ENCODE measurements around the gene NLRC5. TPM values are rescaled to one million over a fixed set of nuclear protein-coding genes. Genes with fewer than 3 reads are reported as not detected.
A peak's percentile ranks its signal among the peaks of the same experiment; 100 is the strongest.

NLRC5 gene
- total and polyA plus RNA-seq, 8 donors: 4.6 to 26.6 (median 9.9) TPM

DNA sequence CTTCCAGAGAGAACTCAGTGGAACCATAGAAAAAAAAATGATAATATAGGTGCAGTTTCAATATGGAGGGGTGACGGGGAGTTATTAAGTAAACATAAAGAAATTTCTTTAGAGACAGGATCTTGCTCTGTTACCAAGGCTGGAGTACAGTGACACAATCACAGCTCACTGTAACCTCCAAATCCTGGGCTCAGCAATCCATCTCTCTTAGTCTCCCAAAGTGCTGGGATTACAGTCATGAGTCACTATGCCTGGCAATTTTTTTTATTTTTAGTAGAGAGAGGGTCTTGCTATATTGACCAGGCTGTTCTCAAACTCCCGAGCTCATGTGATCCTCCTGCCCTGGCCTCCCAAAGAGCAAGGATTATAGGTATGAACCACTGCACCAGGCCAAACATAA is 48.8 kb downstream of the NLRC5 start:
- Histone ChIP-seq H3K4me3 (no peak overlapping the region), H3K27ac (no peak overlapping the region), H3K4me1 (no peaks in the 10 kb centered on the region), H3K9me3 (no peaks in the 10 kb centered on the region), H3K27me3 (no peaks in the 10 kb centered on the region), H3K36me3 (no peaks in the 10 kb centered on the region)
- TF ChIP-seq, protein P1, sequence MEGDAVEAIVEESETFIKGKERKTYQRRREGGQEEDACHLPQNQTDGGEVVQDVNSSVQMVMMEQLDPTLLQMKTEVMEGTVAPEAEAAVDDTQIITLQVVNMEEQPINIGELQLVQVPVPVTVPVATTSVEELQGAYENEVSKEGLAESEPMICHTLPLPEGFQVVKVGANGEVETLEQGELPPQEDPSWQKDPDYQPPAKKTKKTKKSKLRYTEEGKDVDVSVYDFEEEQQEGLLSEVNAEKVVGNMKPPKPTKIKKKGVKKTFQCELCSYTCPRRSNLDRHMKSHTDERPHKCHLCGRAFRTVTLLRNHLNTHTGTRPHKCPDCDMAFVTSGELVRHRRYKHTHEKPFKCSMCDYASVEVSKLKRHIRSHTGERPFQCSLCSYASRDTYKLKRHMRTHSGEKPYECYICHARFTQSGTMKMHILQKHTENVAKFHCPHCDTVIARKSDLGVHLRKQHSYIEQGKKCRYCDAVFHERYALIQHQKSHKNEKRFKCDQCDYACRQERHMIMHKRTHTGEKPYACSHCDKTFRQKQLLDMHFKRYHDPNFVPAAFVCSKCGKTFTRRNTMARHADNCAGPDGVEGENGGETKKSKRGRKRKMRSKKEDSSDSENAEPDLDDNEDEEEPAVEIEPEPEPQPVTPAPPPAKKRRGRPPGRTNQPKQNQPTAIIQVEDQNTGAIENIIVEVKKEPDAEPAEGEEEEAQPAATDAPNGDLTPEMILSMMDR (IDR thresholded peaks at IDR 0.05): no peak
- intact Hi-C loops (cut with DNase I): no loop called here
- WGBS, 2 donors: 90 to 95% methylated on average over 2 of the region's 2 CpGs
- FAIRE-seq: no peak
- DNase-seq: no peak
- peak in 1 of 4 donors; percentile 43 for ATAC-seq

DNA sequence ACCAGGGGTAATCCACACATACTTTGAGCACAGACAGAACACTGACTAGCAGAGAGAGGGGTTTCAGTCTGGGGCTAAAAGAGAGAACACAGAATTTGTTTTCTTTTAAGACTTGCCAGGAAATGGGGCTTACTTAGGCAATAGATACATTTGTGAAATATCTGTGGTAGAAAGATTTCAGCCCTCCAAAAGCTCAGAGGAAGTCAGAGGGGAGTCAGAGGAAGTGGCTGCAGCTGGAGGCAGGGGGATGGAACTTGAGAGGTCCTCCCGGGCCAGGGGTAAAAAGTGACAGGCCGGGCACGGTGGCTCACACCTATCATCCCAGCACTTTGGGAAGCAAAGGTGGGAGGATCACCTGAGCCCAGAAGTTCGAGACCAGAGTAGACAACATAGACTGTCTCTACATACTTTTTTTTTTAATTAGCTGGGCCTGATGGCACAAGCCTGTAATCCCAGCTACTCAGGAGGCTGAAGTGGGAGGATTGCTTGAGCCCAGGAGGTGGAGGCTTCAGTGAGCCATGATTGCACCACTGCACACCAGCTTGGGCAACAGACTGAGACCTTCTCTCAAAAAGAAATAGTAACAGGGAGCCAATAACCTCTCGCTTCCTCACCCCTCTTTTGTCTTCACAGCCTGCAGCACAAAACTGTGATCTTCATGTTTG is 49.9 kb downstream of the NLRC5 start:
- Histone ChIP-seq H3K4me1 (no peaks in the 10 kb centered on the region), H3K4me3 (no peak overlapping the region), H3K9me3 (no peaks in the 10 kb centered on the region), H3K27ac (peak overlapping the region in 1 of 4 donors; percentile 15), H3K36me3 (no peaks in the 10 kb centered on the region), H3K27me3 (no peaks in the 10 kb centered on the region)
- TF ChIP-seq, protein P1 (IDR thresholded peaks at IDR 0.05): no peak
- WGBS, 2 donors: 59% methylated on average over 5 of the region's 5 CpGs
- ATAC-seq (peak in 2 of 4 donors; percentile 57 to 64), DNase-seq (no peak), FAIRE-seq (no peak)
- intact Hi-C loops (cut with DNase I): no loop called here

DNA sequence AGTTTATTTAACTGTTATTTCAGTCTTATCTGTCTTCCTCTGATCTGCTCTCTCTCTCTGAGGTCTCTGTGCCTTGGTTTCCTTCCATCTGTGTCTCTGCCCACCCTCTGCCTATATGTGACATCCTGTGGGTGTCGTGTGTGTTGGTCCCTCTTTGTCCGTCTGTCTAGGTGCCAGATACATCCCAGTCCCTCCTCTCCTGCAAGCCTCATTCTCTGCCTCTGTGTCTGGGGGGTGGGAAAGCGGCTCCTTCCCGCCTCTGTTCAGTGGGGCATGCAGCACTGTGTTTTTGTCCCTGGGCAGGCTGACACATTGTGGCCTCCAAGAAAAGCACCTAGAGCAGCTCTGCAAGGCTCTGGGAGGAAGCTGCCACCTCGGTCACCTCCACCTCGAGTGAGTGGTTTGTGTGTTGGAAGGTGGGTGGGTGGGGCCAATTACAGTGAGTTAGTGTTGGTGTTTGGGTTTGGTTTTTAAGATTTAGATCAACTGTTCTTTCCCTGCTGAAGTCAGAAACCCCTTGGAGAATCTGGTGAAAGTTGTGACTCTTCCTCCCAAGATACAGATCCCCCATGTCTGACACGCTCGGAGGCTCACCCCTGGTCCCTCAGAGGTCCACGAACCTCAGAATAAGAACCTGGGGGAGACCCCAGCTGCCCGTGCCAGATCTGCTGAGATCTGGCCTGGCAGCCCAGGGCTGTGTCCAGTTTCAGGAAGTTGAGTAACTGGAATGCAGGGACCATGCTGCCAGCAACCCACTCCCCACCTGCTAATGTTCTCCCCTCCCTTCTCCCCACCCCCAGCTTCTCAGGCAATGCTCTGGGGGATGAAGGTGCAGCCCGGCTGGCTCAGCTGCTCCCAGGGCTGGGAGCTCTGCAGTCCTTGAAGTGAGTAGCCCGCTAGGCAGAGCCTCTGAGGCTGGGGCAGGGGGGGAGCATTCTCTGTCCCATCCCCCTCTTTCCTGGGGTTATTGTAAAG is 52.1 kb downstream of the NLRC5 start:
- FAIRE-seq (no peak), ATAC-seq (no peak), DNase-seq (no peak)
- Histone ChIP-seq H3K9me3 (no peaks in the 10 kb centered on the region), H3K27ac (no peak overlapping the region), H3K4me3 (no peak overlapping the region), H3K4me1 (no peaks in the 10 kb centered on the region), H3K36me3 (no peaks in the 10 kb centered on the region), H3K27me3 (no peaks in the 10 kb centered on the region)
- intact Hi-C loops (cut with DNase I): no loop called here
- TF ChIP-seq, protein P1 (IDR thresholded peaks at IDR 0.05): no peak
- 83 to 88% methylated on average over 12 of the region's 12 CpGs for whole genome bisulfite sequencing, 2 donors

DNA sequence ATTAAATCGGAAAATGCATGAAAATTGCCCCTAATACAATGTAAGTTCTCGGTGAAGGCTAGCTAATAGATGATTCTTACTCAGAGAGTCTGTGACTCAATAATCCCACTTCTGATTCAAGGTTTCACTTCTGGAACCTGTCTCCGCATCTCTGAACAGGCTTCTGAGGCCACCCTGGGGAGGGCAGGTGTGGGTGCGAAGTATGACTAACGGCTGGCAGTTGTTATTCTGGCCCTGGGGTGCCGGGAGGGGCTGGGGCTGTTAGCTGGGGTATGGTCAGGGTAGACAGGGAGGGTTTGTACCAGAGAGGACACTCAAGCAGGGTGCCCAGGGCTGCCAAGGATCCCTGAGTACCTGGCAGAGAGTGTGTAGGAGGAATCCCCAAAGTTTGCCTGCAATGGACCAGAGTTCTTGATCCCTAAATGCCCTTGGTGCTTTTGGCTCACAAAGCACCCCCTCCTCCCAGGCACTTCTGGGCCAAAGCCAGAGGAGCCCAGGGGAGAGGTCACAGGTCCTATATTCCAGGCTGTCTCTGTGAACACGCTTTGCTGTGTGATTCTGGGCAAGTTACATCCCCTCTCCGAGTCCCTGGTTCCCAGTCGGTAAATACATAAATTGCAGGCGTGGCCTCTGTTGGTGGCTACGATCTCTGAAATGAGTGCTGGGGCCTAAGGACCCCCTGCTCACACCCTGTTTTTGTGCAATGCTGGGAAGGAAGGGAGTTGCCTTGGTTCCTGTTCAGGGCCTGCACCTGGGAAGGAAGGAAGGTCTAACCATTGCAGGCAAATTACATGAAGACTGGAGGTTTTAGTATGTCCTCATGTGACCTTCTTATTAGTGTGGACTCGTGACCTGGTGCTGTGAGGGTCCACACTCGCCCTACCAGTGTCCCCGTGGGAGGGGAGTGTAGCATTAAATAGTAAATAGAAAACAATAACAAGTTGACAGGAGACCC is 53.1 kb downstream of the NLRC5 start:
- no peaks in the 10 kb centered on the region for H3K9me3 ChIP-seq
- TF ChIP-seq, protein P1 (IDR thresholded peaks at IDR 0.05): no peak
- H3K4me1 ChIP-seq: no peaks in the 10 kb centered on the region
- 80 to 81% methylated on average over 14 of the region's 14 CpGs for WGBS, 2 donors
- no peaks in the 10 kb centered on the region for H3K27me3 ChIP-seq
- no peak overlapping the region for H3K4me3 ChIP-seq
- intact Hi-C loops (cut with DNase I): no loop called here
- DNase-seq (no peak), FAIRE-seq (no peak), ATAC-seq (no peak)
- H3K36me3 ChIP-seq: no peaks in the 10 kb centered on the region
- H3K27ac ChIP-seq: no peak overlapping the region

Measured in pancreas (tissue), 10 donors.